ENCODE results near the gene DNAL4.

Gene DNAL4

GRCh38 chr22:38754751-38755154, 39.2 kb downstream of the DNAL4 start:
- TF ChIP-seq CTCF (IDR thresholded peaks at IDR 0.05; ENCODE audit: low read depth, low read length, missing control alignments), result no peak
- H3K4me3 ChIP-seq (ENCODE audit: low read depth, low read length), result peak overlapping the region; percentile 63
- in situ Hi-C loops (cut with HindIII; ENCODE audit: low sequenced_read_pairs), result no loop called here
- no peak for DNase-seq (ENCODE audit: low read depth)

GRCh38 chr22:38753948-38754750, 39.8 kb downstream of the DNAL4 start:
- peak overlapping the region; percentile 63 for H3K4me3 ChIP-seq (ENCODE audit: low read depth, low read length)
- in situ Hi-C loops (cut with HindIII; ENCODE audit: low sequenced_read_pairs), result no loop called here
- TF ChIP-seq CTCF (IDR thresholded peaks at IDR 0.05; ENCODE audit: low read depth, low read length, missing control alignments), result no peak
- peak; percentile 33 for DNase-seq (ENCODE audit: low read depth)

- no peak for DNase-seq (ENCODE audit: low read depth)
- H3K4me3 ChIP-seq (ENCODE audit: low read depth, low read length), result no peak overlapping the region
- in situ Hi-C loops (cut with HindIII; ENCODE audit: low sequenced_read_pairs), result no loop called here
- no peak for TF ChIP-seq CTCF (IDR thresholded peaks at IDR 0.05; ENCODE audit: low read depth, low read length, missing control alignments)
Observed at GRCh38 chr22:38751422-38752346, 42.3 kb downstream of the DNAL4 start.

GRCh38 chr22:38751066-38751421, 42.9 kb downstream of the DNAL4 start:
- no peak overlapping the region for H3K4me3 ChIP-seq (ENCODE audit: low read depth, low read length)
- in situ Hi-C loops (cut with HindIII; ENCODE audit: low sequenced_read_pairs), result no loop called here
- no peak for TF ChIP-seq CTCF (IDR thresholded peaks at IDR 0.05; ENCODE audit: low read depth, low read length, missing control alignments)
- DNase-seq (ENCODE audit: low read depth), result no peak

- no peak overlapping the region for H3K4me3 ChIP-seq (ENCODE audit: low read depth, low read length)
- no peak for DNase-seq (ENCODE audit: low read depth)
- no peak for TF ChIP-seq CTCF (IDR thresholded peaks at IDR 0.05; ENCODE audit: low read depth, low read length, missing control alignments)
- in situ Hi-C loops (cut with HindIII; ENCODE audit: low sequenced_read_pairs), result no loop called here
Observed at GRCh38 chr22:38750638-38751037, 43.3 kb downstream of the DNAL4 start.

- DNase-seq (ENCODE audit: low read depth), result no peak
- in situ Hi-C loops (cut with HindIII; ENCODE audit: low sequenced_read_pairs), result no loop called here
- no peak overlapping the region for H3K4me3 ChIP-seq (ENCODE audit: low read depth, low read length)
- no peak for TF ChIP-seq CTCF (IDR thresholded peaks at IDR 0.05; ENCODE audit: low read depth, low read length, missing control alignments)
Observed at GRCh38 chr22:38750104-38750503, 43.8 kb downstream of the DNAL4 start.
